Measurements from ENCODE around the gene C9orf57. TPM values are rescaled to one million over a fixed set of nuclear protein-coding genes. Genes with fewer than 3 reads are reported as not detected.

Gene C9orf57
- total RNA-seq, 4 donors from 2014 or later, result not detected

DNA sequence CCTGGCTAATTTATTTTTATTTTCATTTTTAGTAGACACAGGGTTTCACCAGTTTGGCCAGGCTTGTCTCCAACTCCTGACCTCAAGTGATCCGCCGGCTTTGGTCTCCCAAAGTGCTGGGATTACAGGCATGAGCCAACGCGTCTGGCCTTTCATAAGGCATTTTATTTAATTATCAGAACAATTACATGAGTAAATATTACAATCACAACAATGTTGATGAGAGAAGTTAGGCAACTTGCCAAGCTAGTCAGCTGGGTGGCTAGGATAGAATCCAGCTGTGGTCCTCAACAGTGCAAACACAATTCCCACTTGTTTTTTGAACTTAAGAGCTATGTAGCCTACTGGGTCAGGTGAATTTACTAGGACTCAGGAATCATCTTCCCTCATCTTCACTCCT, 22.0 kb downstream of the C9orf57 start:
- in situ Hi-C loops (cut with MboI; ENCODE audit: low sequenced_read_pairs in 4 of 4), result loop anchor here (5.0 to 25.0 kb wide), 6 partner anchors 234 to 786 kb away; no protein-coding TSS in a partner anchor
- no peaks in the 10 kb centered on the region for H3K36me3 ChIP-seq
- H3K9me3 ChIP-seq, result no peaks in the 10 kb centered on the region
- H3K4me1 ChIP-seq, result no peaks in the 10 kb centered on the region
- TF ChIP-seq, protein P1, sequence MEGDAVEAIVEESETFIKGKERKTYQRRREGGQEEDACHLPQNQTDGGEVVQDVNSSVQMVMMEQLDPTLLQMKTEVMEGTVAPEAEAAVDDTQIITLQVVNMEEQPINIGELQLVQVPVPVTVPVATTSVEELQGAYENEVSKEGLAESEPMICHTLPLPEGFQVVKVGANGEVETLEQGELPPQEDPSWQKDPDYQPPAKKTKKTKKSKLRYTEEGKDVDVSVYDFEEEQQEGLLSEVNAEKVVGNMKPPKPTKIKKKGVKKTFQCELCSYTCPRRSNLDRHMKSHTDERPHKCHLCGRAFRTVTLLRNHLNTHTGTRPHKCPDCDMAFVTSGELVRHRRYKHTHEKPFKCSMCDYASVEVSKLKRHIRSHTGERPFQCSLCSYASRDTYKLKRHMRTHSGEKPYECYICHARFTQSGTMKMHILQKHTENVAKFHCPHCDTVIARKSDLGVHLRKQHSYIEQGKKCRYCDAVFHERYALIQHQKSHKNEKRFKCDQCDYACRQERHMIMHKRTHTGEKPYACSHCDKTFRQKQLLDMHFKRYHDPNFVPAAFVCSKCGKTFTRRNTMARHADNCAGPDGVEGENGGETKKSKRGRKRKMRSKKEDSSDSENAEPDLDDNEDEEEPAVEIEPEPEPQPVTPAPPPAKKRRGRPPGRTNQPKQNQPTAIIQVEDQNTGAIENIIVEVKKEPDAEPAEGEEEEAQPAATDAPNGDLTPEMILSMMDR (IDR thresholded peaks at IDR 0.05 in 4 of 5, conservative IDR thresholded peaks at IDR 0.05 in 1 of 5), result no peak
- no peak for TF ChIP-seq POLR2A (IDR thresholded peaks at IDR 0.05)
- no peak overlapping the region for H3K27ac ChIP-seq
- no peak overlapping the region for H3K4me3 ChIP-seq
- intact Hi-C loops (cut with DNase I; ENCODE audit: low total_unique reads), result loop anchor here (5.0 kb wide), 2 partner anchors 221 to 784 kb away; no protein-coding TSS in a partner anchor
- no peaks in the 10 kb centered on the region for H3K27me3 ChIP-seq
- ATAC-seq (no peak), DNase-seq (no peak)

DNA sequence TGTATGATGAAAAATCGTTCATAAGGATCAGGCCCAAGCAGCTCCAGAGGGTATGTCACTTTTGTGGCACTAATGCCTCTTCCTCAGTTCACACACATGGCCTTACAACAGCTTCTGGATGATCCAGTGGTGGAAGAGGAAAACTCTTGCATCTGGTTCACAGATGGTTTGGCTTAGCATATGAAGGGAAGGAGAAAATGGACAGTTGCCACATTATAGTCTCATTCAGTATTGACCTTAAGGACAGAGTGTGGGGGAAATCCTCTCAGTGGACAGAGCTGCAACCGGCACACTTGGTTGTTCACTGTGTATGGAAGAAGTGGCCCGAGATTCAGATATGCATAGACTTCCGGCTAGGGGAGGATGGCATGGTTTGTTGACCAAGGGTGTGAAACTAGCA, 22.8 kb downstream of the C9orf57 start:
- DNase-seq (no peak), ATAC-seq (no peak)
- in situ Hi-C loops (cut with MboI; ENCODE audit: low sequenced_read_pairs in 4 of 4) (loop anchor here (5.0 to 25.0 kb wide), 6 partner anchors 235 to 787 kb away; no protein-coding TSS in a partner anchor), intact Hi-C loops (cut with DNase I; ENCODE audit: low total_unique reads) (loop anchor here (5.0 kb wide), 2 partner anchors 220 to 785 kb away; no protein-coding TSS in a partner anchor)
- TF ChIP-seq POLR2A (IDR thresholded peaks at IDR 0.05), result no peak
- TF ChIP-seq, protein P1 (IDR thresholded peaks at IDR 0.05 in 4 of 5, conservative IDR thresholded peaks at IDR 0.05 in 1 of 5), result no peak
- Histone ChIP-seq H3K4me1 (no peaks in the 10 kb centered on the region), H3K4me3 (no peak overlapping the region), H3K9me3 (no peaks in the 10 kb centered on the region), H3K36me3 (no peaks in the 10 kb centered on the region), H3K27me3 (no peaks in the 10 kb centered on the region), H3K27ac (no peak overlapping the region)

DNA sequence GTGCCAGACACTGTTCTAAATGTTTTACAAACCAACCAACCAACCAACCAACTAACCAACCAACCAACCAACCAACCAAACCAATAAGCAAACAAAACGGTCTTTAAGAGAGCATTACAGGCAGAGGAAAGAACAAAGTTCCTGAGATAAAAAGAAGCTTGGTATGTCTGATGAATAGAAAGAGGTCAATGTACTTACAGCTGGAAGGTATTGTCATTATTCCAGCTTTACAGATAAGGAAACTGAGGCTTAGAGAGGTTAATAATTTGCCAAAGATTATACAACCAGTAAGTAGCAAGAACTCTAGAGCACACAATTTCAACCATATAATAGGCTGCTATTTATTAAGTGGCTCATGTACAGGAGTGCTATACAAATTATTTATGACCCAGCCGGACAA, 29.6 kb downstream of the C9orf57 start:
- no peak for TF ChIP-seq POLR2A (IDR thresholded peaks at IDR 0.05)
- TF ChIP-seq, protein P1 (IDR thresholded peaks at IDR 0.05 in 4 of 5, conservative IDR thresholded peaks at IDR 0.05 in 1 of 5), result no peak
- Histone ChIP-seq H3K36me3 (no peaks in the 10 kb centered on the region), H3K27me3 (no peaks in the 10 kb centered on the region), H3K27ac (no peak overlapping the region), H3K4me3 (no peak overlapping the region), H3K9me3 (no peaks in the 10 kb centered on the region), H3K4me1 (no peaks in the 10 kb centered on the region)
- intact Hi-C loops (cut with DNase I; ENCODE audit: low total_unique reads), result no loop called here
- in situ Hi-C loops (cut with MboI; ENCODE audit: low sequenced_read_pairs in 4 of 4), result loop anchor here (10.0 to 25.0 kb wide), 5 partner anchors 557 to 794 kb away; no protein-coding TSS in a partner anchor
- DNase-seq (no peak), ATAC-seq (no peak)

DNA sequence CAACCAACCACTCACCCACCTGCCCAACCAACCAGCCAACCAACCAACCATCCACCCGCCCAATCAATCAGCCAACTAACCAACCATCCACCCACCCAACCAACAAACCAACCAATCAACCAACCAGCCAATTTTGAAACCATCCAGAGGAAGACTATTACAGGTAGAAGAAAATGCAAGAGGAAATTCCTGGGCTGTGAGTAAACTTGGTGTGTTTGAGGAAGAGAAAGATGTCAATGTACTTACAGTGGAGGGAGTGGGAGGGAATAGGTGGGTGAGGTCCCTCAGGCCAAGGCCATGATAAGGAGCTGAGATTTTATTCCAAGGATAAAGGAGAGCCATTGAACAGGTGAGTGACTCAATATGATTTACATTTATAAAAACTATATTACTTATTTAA, 30.4 kb downstream of the C9orf57 start:
- no peak for ATAC-seq
- H3K4me3 ChIP-seq, result no peak overlapping the region
- in situ Hi-C loops (cut with MboI; ENCODE audit: low sequenced_read_pairs in 4 of 4) (loop anchor here (5.0 to 25.0 kb wide), 8 partner anchors 223 to 795 kb away; no protein-coding TSS in a partner anchor), intact Hi-C loops (cut with DNase I; ENCODE audit: low total_unique reads) (no loop called here)
- no peak overlapping the region for H3K27ac ChIP-seq
- H3K36me3 ChIP-seq, result no peaks in the 10 kb centered on the region
- no peak for DNase-seq
- H3K4me1 ChIP-seq, result no peaks in the 10 kb centered on the region
- TF ChIP-seq POLR2A (IDR thresholded peaks at IDR 0.05), result no peak
- no peaks in the 10 kb centered on the region for H3K27me3 ChIP-seq
- no peaks in the 10 kb centered on the region for H3K9me3 ChIP-seq

DNA sequence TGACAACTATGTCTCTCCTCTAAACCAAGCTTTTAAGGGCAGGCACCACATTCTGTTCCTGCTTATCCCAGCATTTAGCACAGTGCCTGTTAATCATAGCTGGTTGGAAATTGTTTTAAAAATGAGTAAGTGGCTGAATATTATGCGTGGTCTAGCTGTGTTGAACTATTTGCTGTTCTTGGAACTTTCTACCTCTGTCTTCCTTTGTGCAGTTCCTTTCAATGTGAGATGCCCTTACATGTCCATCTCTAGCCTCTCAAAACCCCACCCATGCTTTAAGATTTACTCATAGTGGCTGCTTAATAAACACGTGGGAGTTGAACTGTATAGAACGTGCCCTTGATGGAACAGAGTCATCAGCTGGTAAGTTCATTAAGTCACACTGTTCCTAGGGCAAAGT, 34.5 kb downstream of the C9orf57 start:
- DNase-seq (no peak), ATAC-seq (no peak)
- H3K36me3 ChIP-seq, result no peaks in the 10 kb centered on the region
- intact Hi-C loops (cut with DNase I; ENCODE audit: low total_unique reads), result loop anchor here (1.0 kb wide), 1 partner anchor 219 kb away; no protein-coding TSS in a partner anchor
- in situ Hi-C loops (cut with MboI; ENCODE audit: low sequenced_read_pairs in 4 of 4), result loop anchor here (5.0 to 25.0 kb wide), 6 partner anchors 219 to 786 kb away; no protein-coding TSS in a partner anchor
- H3K9me3 ChIP-seq, result no peaks in the 10 kb centered on the region
- H3K27ac ChIP-seq, result no peak overlapping the region
- no peaks in the 10 kb centered on the region for H3K4me1 ChIP-seq
- H3K27me3 ChIP-seq, result no peaks in the 10 kb centered on the region
- no peak for TF ChIP-seq POLR2A (IDR thresholded peaks at IDR 0.05)
- TF ChIP-seq, protein P1 (IDR thresholded peaks at IDR 0.05 in 4 of 5, conservative IDR thresholded peaks at IDR 0.05 in 1 of 5), result no peak
- no peak overlapping the region for H3K4me3 ChIP-seq

Measured in gastrocnemius medialis (tissue), 4 donors.